CD14-positive monocyte (primary cell): ENCODE results near the gene RHOU. TPM values are rescaled to one million over a fixed set of nuclear protein-coding genes. Genes with fewer than 3 reads are reported as not detected.
A peak's percentile ranks its signal among the peaks of the same experiment; 100 is the strongest.

Source experiments
- DNase-seq, 3 donors: peaks; one replicate each; pipeline ENCODE4 v3.0.0-alpha.2; 2011 to 2022
- H2AFZ ChIP-seq: 2 replicates; pipeline ENCODE4 v1.6.0; 2012; ENCODE audit warnings: mild to moderate bottlenecking, low read depth, low read length, inconsistent platforms; ENCODE audit not compliant: insufficient read depth, poor library complexity, severe bottlenecking
- H3K27ac ChIP-seq, 2 donors: 1 replicate in 1 of 2; 2 replicates in 1 of 2; pipeline ENCODE4 v1.5.1; 2012 to 2013; ENCODE audit warnings: low read length in 2 of 2, control low read depth in 1 of 2, inconsistent platforms in 1 of 2, low read depth in 1 of 2, mild to moderate bottlenecking in 1 of 2
- H3K27me3 ChIP-seq, 2 donors: one replicate each; pipeline versions ENCODE4 v1.6.0 to v1.6.1; 2011 to 2013; ENCODE audit warnings: low read length in 2 of 2; ENCODE audit not compliant: control insufficient read depth in 2 of 2, insufficient read depth in 2 of 2
- H3K36me3 ChIP-seq, 2 donors: replicated peaks in 1 of 2; 1 replicate in 1 of 2; 2 replicates in 1 of 2; pipeline versions ENCODE4 v1.5.1 to v1.6.1; 2012 to 2013; ENCODE audit warnings: low read length in 2 of 2, control low read depth in 1 of 2, inconsistent platforms in 1 of 2, mild to moderate bottlenecking in 1 of 2; ENCODE audit not compliant: insufficient read depth in 2 of 2, control insufficient read depth in 1 of 2
- H3K4me1 ChIP-seq, 2 donors: 1 replicate in 1 of 2; 2 replicates in 1 of 2; pipeline versions ENCODE4 v1.5.1 to v1.6.1; 2012 to 2013; ENCODE audit warnings: low read length in 2 of 2, control low read depth in 1 of 2, inconsistent platforms in 1 of 2, mild to moderate bottlenecking in 1 of 2, moderate library complexity in 1 of 2; ENCODE audit not compliant: insufficient read depth in 2 of 2, control insufficient read depth in 1 of 2
- H3K4me2 ChIP-seq: replicated peaks from 2 replicates; pipeline ENCODE3; 2012; ENCODE audit warnings: low read length, moderate library complexity, mild to moderate bottlenecking; ENCODE audit not compliant: poor library complexity, severe bottlenecking; ENCODE audit errors: extremely low read depth
- H3K4me3 ChIP-seq, 3 experiments: fragments of 200-600 bp in 1 of 3; sonication (generic) in 1 of 3; replicated peaks in 1 of 3; 1 replicate in 2 of 3; 2 replicates in 1 of 3; pipeline ENCODE4 v1.5.1; 2011 to 2013; ENCODE audit warnings: low read length in 3 of 3, mild to moderate bottlenecking in 3 of 3, control low read depth in 2 of 3, low read depth in 2 of 3, inconsistent platforms in 1 of 3, moderate library complexity in 1 of 3
- H3K79me2 ChIP-seq: 2 replicates; pipeline ENCODE4 v1.6.0; 2012; ENCODE audit warnings: mild to moderate bottlenecking, control low read depth, inconsistent platforms, low read length, moderate library complexity; ENCODE audit not compliant: insufficient read depth
- H3K9ac ChIP-seq: 2 replicates; pipeline ENCODE4 v1.6.0; 2017; ENCODE audit warnings: low read length, mild to moderate bottlenecking; ENCODE audit not compliant: insufficient read depth, poor library complexity, severe bottlenecking
- H3K9me3 ChIP-seq, 2 donors: replicated peaks in 1 of 2; 1 replicate in 1 of 2; 2 replicates in 1 of 2; pipeline versions ENCODE4 v1.5.1 to v1.6.1; 2012 to 2013; ENCODE audit warnings: low read length in 2 of 2, control low read depth in 1 of 2; ENCODE audit not compliant: control insufficient read depth in 1 of 2, insufficient read depth in 1 of 2
- H4K20me1 ChIP-seq: 2 replicates; pipeline ENCODE4 v1.6.0; 2012; ENCODE audit warnings: mild to moderate bottlenecking, low read length, control low read depth, moderate library complexity; ENCODE audit not compliant: insufficient read depth
- H3K27ac Mint-ChIP-seq, 7 donors: one replicate each; pipeline ENCODE4 v1.8.0; 2020; ENCODE audit warnings: mild to moderate bottlenecking in 7 of 7, mixed read lengths in 7 of 7, moderate library complexity in 6 of 7, inconsistent platforms in 2 of 7
- H3K27me3 Mint-ChIP-seq, 3 donors: one replicate each; pipeline ENCODE4 v1.8.0; 2021 to 2022; ENCODE audit warnings: low read depth in 3 of 3, mild to moderate bottlenecking in 3 of 3, mixed read lengths in 3 of 3, moderate library complexity in 3 of 3, inconsistent platforms in 1 of 3
- H3K36me3 Mint-ChIP-seq, 2 donors: one replicate each; pipeline ENCODE4 v1.8.0; 2020; ENCODE audit warnings: mixed read lengths in 2 of 2, inconsistent platforms in 1 of 2, mild to moderate bottlenecking in 1 of 2
- H3K4me1 Mint-ChIP-seq: one replicate; pipeline ENCODE4 v1.8.0; 2020; ENCODE audit warnings: mild to moderate bottlenecking, mixed read lengths
- H3K4me3 Mint-ChIP-seq, 2 donors: one replicate each; pipeline ENCODE4 v1.8.0; 2020; ENCODE audit warnings: mild to moderate bottlenecking in 2 of 2, mixed read lengths in 2 of 2, moderate library complexity in 1 of 2
- H3K9me3 Mint-ChIP-seq, 7 donors: one replicate each; pipeline ENCODE4 v1.8.0; 2020 to 2022; ENCODE audit warnings: mixed read lengths in 7 of 7, mild to moderate bottlenecking in 6 of 7, moderate library complexity in 6 of 7, inconsistent platforms in 2 of 7
- WGBS: methylation state at CpG from one replicate; pipeline ENCODE4 v1.1.5; 2013; ENCODE audit warnings: missing lambda C conversion rate; ENCODE audit not compliant: insufficient coverage; 5-methylcytosine and 5-hydroxymethylcytosine counted together
- intact Hi-C, 2 donors: fragments of 100-400 bp; cut with micrococcal nuclease; formaldehyde crosslinking; loops; one replicate each; pipeline versions ENCODE4 v1.15.0 to v1.15.1; 2023
- polyA plus RNA-seq, 3 donors: library from polyadenylated mRNA; depleted of rRNA in 1 of 3; unstranded in 2 of 3; stranded (reverse) in 1 of 3; fragments of 300-500 nt in 2 of 3; fragments of >200 nt in 1 of 3; fragmentation: Illumina TruSeq in 2 of 3; gene quantifications; 1 replicate in 2 of 3; 2 replicates in 1 of 3; pipeline ENCODE4 v1.2.3, GENCODE V29; 2012 to 2021
- TF ChIP-seq, protein P1 (sequence below): fragments of 200-600 bp; IDR thresholded peaks from one replicate; pipeline ENCODE4 v1.8.0; 2022; ENCODE audit warnings: antibody characterized with exemption, mild to moderate bottlenecking

The RHOU gene
- polyA plus RNA-seq, 3 donors: 4.1 to 11.6 (median 4.8) TPM

DNA sequence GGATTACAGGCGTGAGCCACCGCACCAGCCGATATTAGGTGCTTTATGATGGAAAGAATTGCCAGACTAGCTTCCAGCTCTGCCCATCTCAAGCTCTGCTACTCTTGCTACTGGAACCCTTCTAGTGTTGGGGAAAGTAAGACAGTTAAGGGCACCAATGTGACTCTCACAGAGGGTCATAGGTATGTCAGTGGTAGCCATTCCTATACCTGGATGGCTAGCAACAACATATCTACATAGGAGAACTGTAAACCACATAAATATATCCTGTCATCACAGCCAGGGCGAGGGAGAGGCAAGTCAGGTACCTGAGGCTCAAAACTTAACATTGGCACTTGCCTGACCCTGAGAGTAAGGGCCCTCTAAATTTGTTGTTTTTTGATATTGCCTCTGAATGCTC, 1.7 kb upstream of the RHOU start:
- H3K27me3 Mint-ChIP-seq: peaks cover 2 to 7% (median 3%) of the 10 kb centered on the region in 3 donors
- H3K4me2 ChIP-seq: no peak overlapping the region
- no peak overlapping the region for H3K27ac Mint-ChIP-seq
- no peaks in the 10 kb centered on the region for H3K9me3 ChIP-seq
- H3K9me3 Mint-ChIP-seq: no peaks in the 10 kb centered on the region
- H3K27ac ChIP-seq: no peak overlapping the region
- H3K4me3 ChIP-seq: no peak overlapping the region
- no peak overlapping the region for H3K9ac ChIP-seq
- H3K4me1 Mint-ChIP-seq: peaks cover 29% of the 10 kb centered on the region
- DNase-seq: no peak
- WGBS: 100% methylated on average over 2 of the region's 4 CpGs
- H3K36me3 Mint-ChIP-seq: peaks cover 7 to 10% of the 10 kb centered on the region in 2 donors
- H3K79me2 ChIP-seq: peaks cover 33% of the 10 kb centered on the region
- H3K36me3 ChIP-seq: peaks cover 5 to 10% of the 10 kb centered on the region in 2 donors
- H2AFZ ChIP-seq: no peak overlapping the region
- H3K4me1 ChIP-seq: peaks cover 24 to 27% of the 10 kb centered on the region in 2 donors
- intact Hi-C loops: loop anchor here in 1 of 2 donors (10.0 kb wide), 1 partner anchor 201 kb away; no protein-coding TSS in a partner anchor
- H3K4me3 Mint-ChIP-seq: no peak overlapping the region
- H4K20me1 ChIP-seq: peaks cover 18% of the 10 kb centered on the region
- no peaks in the 10 kb centered on the region for H3K27me3 ChIP-seq
- TF ChIP-seq, protein P1, sequence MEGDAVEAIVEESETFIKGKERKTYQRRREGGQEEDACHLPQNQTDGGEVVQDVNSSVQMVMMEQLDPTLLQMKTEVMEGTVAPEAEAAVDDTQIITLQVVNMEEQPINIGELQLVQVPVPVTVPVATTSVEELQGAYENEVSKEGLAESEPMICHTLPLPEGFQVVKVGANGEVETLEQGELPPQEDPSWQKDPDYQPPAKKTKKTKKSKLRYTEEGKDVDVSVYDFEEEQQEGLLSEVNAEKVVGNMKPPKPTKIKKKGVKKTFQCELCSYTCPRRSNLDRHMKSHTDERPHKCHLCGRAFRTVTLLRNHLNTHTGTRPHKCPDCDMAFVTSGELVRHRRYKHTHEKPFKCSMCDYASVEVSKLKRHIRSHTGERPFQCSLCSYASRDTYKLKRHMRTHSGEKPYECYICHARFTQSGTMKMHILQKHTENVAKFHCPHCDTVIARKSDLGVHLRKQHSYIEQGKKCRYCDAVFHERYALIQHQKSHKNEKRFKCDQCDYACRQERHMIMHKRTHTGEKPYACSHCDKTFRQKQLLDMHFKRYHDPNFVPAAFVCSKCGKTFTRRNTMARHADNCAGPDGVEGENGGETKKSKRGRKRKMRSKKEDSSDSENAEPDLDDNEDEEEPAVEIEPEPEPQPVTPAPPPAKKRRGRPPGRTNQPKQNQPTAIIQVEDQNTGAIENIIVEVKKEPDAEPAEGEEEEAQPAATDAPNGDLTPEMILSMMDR: no peak

DNA sequence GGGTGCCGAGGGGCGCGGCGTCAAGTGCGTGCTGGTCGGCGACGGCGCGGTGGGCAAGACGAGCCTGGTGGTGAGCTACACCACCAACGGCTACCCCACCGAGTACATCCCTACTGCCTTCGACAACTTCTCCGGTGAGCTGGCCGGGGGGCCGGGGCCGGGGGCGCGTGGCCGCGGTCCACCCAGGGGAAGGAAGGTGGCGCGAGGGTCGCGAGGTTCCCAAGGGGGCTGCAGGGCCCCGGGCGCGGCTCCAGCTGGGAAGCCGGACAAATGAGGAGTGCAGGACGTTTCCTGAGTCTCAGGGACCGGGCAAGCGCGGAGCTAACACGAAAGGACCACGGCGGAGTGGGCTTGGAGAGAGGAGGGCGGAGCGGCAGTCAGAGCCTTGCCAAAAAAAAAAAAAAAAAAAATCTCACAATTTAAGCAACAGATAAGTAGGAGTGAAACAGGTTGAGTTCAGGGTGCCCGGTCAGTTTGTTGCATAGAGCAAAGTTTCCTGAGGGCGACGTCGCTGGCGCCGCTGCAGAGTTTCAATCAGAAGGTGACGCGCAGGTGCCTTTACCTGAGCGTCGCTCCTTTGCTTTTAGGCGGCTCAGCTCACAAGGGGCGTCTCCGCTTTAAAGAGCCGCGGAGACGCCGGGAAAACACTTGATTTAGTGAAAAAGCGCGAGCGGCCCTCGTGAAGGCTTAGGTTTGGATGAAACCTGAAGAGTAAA, 750 bp downstream of the RHOU start:
- 3% methylated on average over 49 of the region's 60 CpGs for WGBS
- peak overlapping the region; percentile 97 for H3K4me2 ChIP-seq
- peak in 2 of 3 donors; percentile 11 to 19 for DNase-seq
- Mint-ChIP-seq H3K36me3 (peaks cover 26 to 33% of the 10 kb centered on the region in 2 donors), H3K27ac (peak overlapping the region in 6 of 7 donors; percentile 60 to 93 (median 92)), H3K9me3 (no peaks in the 10 kb centered on the region), H3K4me3 (peak overlapping the region; percentile 98 to 99), H3K27me3 (peaks cover 2 to 6% (median 3%) of the 10 kb centered on the region in 3 donors), H3K4me1 (peaks cover 48% of the 10 kb centered on the region)
- peak overlapping the region; percentile 77 for H2AFZ ChIP-seq
- H4K20me1 ChIP-seq: peaks cover 40% of the 10 kb centered on the region
- H3K27ac ChIP-seq: peak overlapping the region; percentile 0 to 87
- intact Hi-C loops: loop anchor here (1.0 to 10.0 kb wide), 3 partner anchors 199 to 491 kb away; no protein-coding TSS in a partner anchor
- TF ChIP-seq, protein P1: no peak
- H3K79me2 ChIP-seq: peaks cover 57% of the 10 kb centered on the region
- H3K4me1 ChIP-seq: peaks cover 36 to 40% of the 10 kb centered on the region in 2 donors
- peaks cover 10 to 30% of the 10 kb centered on the region in 2 donors for H3K36me3 ChIP-seq
- H3K4me3 ChIP-seq: peak overlapping the region; percentile 62 to 93 (median 62)
- peak overlapping the region; percentile 81 for H3K9ac ChIP-seq
- H3K27me3 ChIP-seq: no peaks in the 10 kb centered on the region
- no peaks in the 10 kb centered on the region for H3K9me3 ChIP-seq
